Prostate gland (tissue), 2 donors: ENCODE measurements around the gene CTRB2. TPM values are rescaled to one million over a fixed set of nuclear protein-coding genes. Genes with fewer than 3 reads are reported as not detected.

Experiments used
- DNase-seq: peaks from one replicate; pipeline ENCODE4 v3.0.0-alpha.2; 2019; ENCODE audit warnings: low spot score
- H3K27ac ChIP-seq, 2 donors: fragments of 200-600 bp; sonication (generic); 2 replicates each; pipeline ENCODE4 v1.5.1; 2017 to 2019
- H3K27me3 ChIP-seq: fragments of 200-600 bp; sonication (generic); replicated peaks from 2 replicates; pipeline ENCODE4 v1.5.1; 2019; ENCODE audit not compliant: insufficient read depth
- H3K36me3 ChIP-seq, 2 donors: fragments of 200-600 bp; sonication (generic); 1 replicate in 1 of 2; 2 replicates in 1 of 2; pipeline versions ENCODE4 v1.5.1 to v1.8.1; 2017 to 2019
- H3K4me1 ChIP-seq: fragments of 200-600 bp; sonication (generic); replicated peaks from 2 replicates; pipeline ENCODE4 v1.5.1; 2019
- H3K4me3 ChIP-seq, 2 donors: fragments of 200-600 bp; sonication (generic); 2 replicates each; pipeline ENCODE4 v1.5.1; 2017 to 2019
- H3K9me3 ChIP-seq: fragments of 200-600 bp; sonication (generic); 2 replicates; pipeline ENCODE4 v1.5.1; 2017
- CTCF ChIP-seq, 4 experiments: fragments of 200-600 bp in 2 of 4; fragments of 450-650 bp in 2 of 4; sonication (generic) in 2 of 4; IDR thresholded peaks; 1 replicate in 3 of 4; 2 replicates in 1 of 4; pipeline ENCODE4 v1.5.1; 2016 to 2019; ENCODE audit warnings: antibody characterized with exemption in 4 of 4, mild to moderate bottlenecking in 2 of 4, moderate library complexity in 2 of 4
- POLR2A ChIP-seq: fragments of 450-650 bp; IDR thresholded peaks from one replicate; pipeline ENCODE4 v1.6.1; 2016; ENCODE audit warnings: antibody characterized with exemption, mild to moderate bottlenecking
- POLR2AphosphoS5 ChIP-seq: sonication (generic); formaldehyde crosslinking; IDR thresholded peaks from one replicate; pipeline ENCODE4 v1.6.1; 2017; ENCODE audit warnings: antibody characterized with exemption
- WGBS: methylation state at CpG from one replicate; pipeline ENCODE4 v1.1.5; 2018; 5-methylcytosine and 5-hydroxymethylcytosine counted together
- intact Hi-C: fragments of 100-400 bp; cut with DNase I; formaldehyde crosslinking; loops from one replicate; pipeline ENCODE4 v1.14.2; 2022
- total RNA-seq, 2 donors: library from RNA; depleted of rRNA; stranded (reverse); fragments of >200 nt; gene quantifications; one replicate each; pipeline ENCODE4 v1.1.0, GENCODE V29; 2016

Gene CTRB2
- total RNA-seq, 2 donors from 2014 or later: not detected

- 65% methylated on average over 14 of the region's 14 CpGs for WGBS
- H3K36me3 ChIP-seq: no peaks in the 10 kb centered on the region
- H3K4me1 ChIP-seq: no peaks in the 10 kb centered on the region
- H3K4me3 ChIP-seq: no peak overlapping the region
- TF ChIP-seq POLR2AphosphoS5: no peak
- TF ChIP-seq POLR2A: no peak
- no peak for TF ChIP-seq CTCF (IDR thresholded peaks at IDR 0.05)
- H3K9me3 ChIP-seq: no peaks in the 10 kb centered on the region
- DNase-seq: no peak
- intact Hi-C loops: loop anchor here (2.0 to 10.0 kb wide), 2 partner anchors 205 to 567 kb away; no protein-coding TSS in a partner anchor
- H3K27ac ChIP-seq: no peak overlapping the region
- H3K27me3 ChIP-seq: no peaks in the 10 kb centered on the region
Observed at GRCh38 chr16:75197522-75198134, 9.3 kb downstream of the CTRB2 start.

GRCh38 chr16:75196836-75197235, 10.1 kb downstream of the CTRB2 start:
- H3K4me3 ChIP-seq: no peak overlapping the region
- H3K4me1 ChIP-seq: no peaks in the 10 kb centered on the region
- intact Hi-C loops: loop anchor here (10.0 kb wide), 1 partner anchor 568 kb away; no protein-coding TSS in a partner anchor
- TF ChIP-seq POLR2A (no peak), CTCF (IDR thresholded peaks at IDR 0.05) (no peak), POLR2AphosphoS5 (no peak)
- DNase-seq: no peak
- WGBS: 92% methylated on average over 8 of the region's 9 CpGs
- no peaks in the 10 kb centered on the region for H3K36me3 ChIP-seq
- no peak overlapping the region for H3K27ac ChIP-seq
- no peaks in the 10 kb centered on the region for H3K27me3 ChIP-seq
- no peaks in the 10 kb centered on the region for H3K9me3 ChIP-seq

GRCh38 chr16:75195811-75196790, 10.9 kb downstream of the CTRB2 start:
- H3K9me3 ChIP-seq: no peaks in the 10 kb centered on the region
- TF ChIP-seq CTCF (IDR thresholded peaks at IDR 0.05) (no peak), POLR2A (no peak), POLR2AphosphoS5 (no peak)
- H3K27me3 ChIP-seq: no peaks in the 10 kb centered on the region
- 84% methylated on average over 24 of the region's 24 CpGs for WGBS
- no peak overlapping the region for H3K4me3 ChIP-seq
- H3K27ac ChIP-seq: no peak overlapping the region
- DNase-seq: no peak
- H3K4me1 ChIP-seq: no peaks in the 10 kb centered on the region
- intact Hi-C loops: loop anchor here (10.0 kb wide), 1 partner anchor 569 kb away; no protein-coding TSS in a partner anchor
- H3K36me3 ChIP-seq: no peaks in the 10 kb centered on the region

- H3K4me3 ChIP-seq: no peak overlapping the region
- no peak overlapping the region for H3K27ac ChIP-seq
- no peaks in the 10 kb centered on the region for H3K36me3 ChIP-seq
- DNase-seq: no peak
- H3K27me3 ChIP-seq: no peaks in the 10 kb centered on the region
- TF ChIP-seq POLR2AphosphoS5: no peak
- no peak for TF ChIP-seq POLR2A
- TF ChIP-seq CTCF (IDR thresholded peaks at IDR 0.05): no peak
- no peaks in the 10 kb centered on the region for H3K4me1 ChIP-seq
- H3K9me3 ChIP-seq: no peaks in the 10 kb centered on the region
- WGBS: 79% methylated on average over 10 of the region's 10 CpGs
- intact Hi-C loops: loop anchor here (10.0 kb wide), 1 partner anchor 571 kb away; no protein-coding TSS in a partner anchor
Observed at GRCh38 chr16:75193730-75194444, 13.1 kb downstream of the CTRB2 start.
